Cardiac muscle cell (in vitro differentiated cells and primary cell): ENCODE measurements around the gene ZNF738. TPM values are rescaled to one million over a fixed set of nuclear protein-coding genes. Genes with fewer than 3 reads are reported as not detected.

Source experiments
- DNase-seq, 2 donors: peaks; one replicate each; pipeline versions ENCODE4 v3.0.0 to v3.0.0-alpha.2; 2010 to 2017; ENCODE audit warnings: low read depth in 1 of 2, low spot score in 1 of 2
- H3K27ac ChIP-seq: fragments of 200-600 bp; sonication (generic); 2 replicates; pipeline ENCODE4 v1.5.1; 2016
- H3K27me3 ChIP-seq: fragments of 200-600 bp; sonication (generic); 2 replicates; pipeline ENCODE4 v1.6.0; 2016; ENCODE audit warnings: control low read depth
- H3K36me3 ChIP-seq: fragments of 200-600 bp; sonication (generic); 2 replicates; pipeline ENCODE4 v1.5.1; 2016; ENCODE audit warnings: control low read depth
- H3K4me1 ChIP-seq: fragments of 200-600 bp; sonication (generic); 2 replicates; pipeline ENCODE4 v1.8.1; 2017; ENCODE audit warnings: low read depth, mild to moderate bottlenecking, mixed run types
- H3K4me3 ChIP-seq: fragments of 200-600 bp; sonication (generic); 2 replicates; pipeline ENCODE4 v1.5.1; 2016; ENCODE audit warnings: mild to moderate bottlenecking
- H3K9me3 ChIP-seq: fragments of 200-600 bp; sonication (generic); 2 replicates; pipeline ENCODE4 v1.5.1; 2017; ENCODE audit warnings: low read depth, mild to moderate bottlenecking, control low read depth
- CTCF ChIP-seq: IDR thresholded peaks from 2 replicates; pipeline ENCODE4 v1.5.1; 2012; ENCODE audit warnings: low read depth, mild to moderate bottlenecking, low read length
- polyA plus RNA-seq: library from polyadenylated mRNA; unstranded; fragments of >200 nt; fragmentation: Nextera tagmentation; extraction: Ambion mirVana; gene quantifications from 2 replicates; pipeline ENCODE4 v1.2.1, GENCODE V29; 2016
- total RNA-seq: library from RNA; depleted of rRNA; stranded (reverse); fragments of >200 nt; gene quantifications from 2 replicates; pipeline ENCODE4 v1.2.3, GENCODE V29; 2016

Gene ZNF738
- total and polyA plus RNA-seq, 2 experiments from 2014 or later: 30.5 to 41.5 TPM

- no peak for TF ChIP-seq CTCF
- no peaks in the 10 kb centered on the region for H3K4me1 ChIP-seq
- no peaks in the 10 kb centered on the region for H3K27me3 ChIP-seq
- H3K9me3 ChIP-seq: no peaks in the 10 kb centered on the region
- no peak overlapping the region for H3K4me3 ChIP-seq
- H3K36me3 ChIP-seq: peaks cover 5% of the 10 kb centered on the region
- peak overlapping the region; percentile 71 for H3K27ac ChIP-seq
- peak in 1 of 2 donors; percentile 64 for DNase-seq
These were observed 36.3 kb upstream of the ZNF738 start for GRCh38 chr19:21322528-21322927.

GRCh38 chr19:21323000-21323399 is 35.8 kb upstream of the ZNF738 start:
- H3K4me1 ChIP-seq: peaks cover 4% of the 10 kb centered on the region
- no peaks in the 10 kb centered on the region for H3K27me3 ChIP-seq
- H3K36me3 ChIP-seq: peaks cover 5% of the 10 kb centered on the region
- no peak overlapping the region for H3K27ac ChIP-seq
- no peak for TF ChIP-seq CTCF
- peak in 1 of 2 donors; percentile 4 for DNase-seq
- H3K4me3 ChIP-seq: no peak overlapping the region
- H3K9me3 ChIP-seq: no peaks in the 10 kb centered on the region

GRCh38 chr19:21326169-21326568 is 32.6 kb upstream of the ZNF738 start:
- Histone ChIP-seq H3K27ac (no peak overlapping the region), H3K36me3 (peaks cover 5% of the 10 kb centered on the region), H3K4me3 (no peak overlapping the region), H3K4me1 (peaks cover 7% of the 10 kb centered on the region), H3K27me3 (no peaks in the 10 kb centered on the region), H3K9me3 (no peaks in the 10 kb centered on the region)
- no peak for DNase-seq
- no peak for TF ChIP-seq CTCF

GRCh38 chr19:21328406-21328805 is 30.4 kb upstream of the ZNF738 start:
- Histone ChIP-seq H3K27ac (peak overlapping the region; percentile 97), H3K4me3 (peak overlapping the region; percentile 82), H3K27me3 (no peaks in the 10 kb centered on the region), H3K36me3 (peaks cover 5% of the 10 kb centered on the region), H3K9me3 (no peaks in the 10 kb centered on the region), H3K4me1 (peaks cover 7% of the 10 kb centered on the region)
- TF ChIP-seq CTCF: no peak
- peak; percentile 8 to 49 for DNase-seq

GRCh38 chr19:21328885-21329605 is 29.8 kb upstream of the ZNF738 start, which contains the start of gene ZNF708:
Gene ZNF708 (minus strand): TSS chr19:21329410. CDS start chr19:21329212, 198 bp downstream.
- H3K36me3 ChIP-seq: peaks cover 5% of the 10 kb centered on the region
- no peak for TF ChIP-seq CTCF
- peak within 1 kb of the TSS; percentile 82 for H3K4me3 ChIP-seq
- H3K9me3 ChIP-seq: no peaks in the 10 kb centered on the region
- H3K27me3 ChIP-seq: no peaks in the 10 kb centered on the region
- H3K27ac ChIP-seq: peak within 1 kb of the TSS; percentile 97
- peak; percentile 90 to 91 for DNase-seq
- H3K4me1 ChIP-seq: peaks cover 7% of the 10 kb centered on the region
